IPS-18a (cell line): ENCODE measurements around the gene PLXNA4.

Experiments
- H3K27ac ChIP-seq: one replicate; pipeline ENCODE4 v1.5.1; 2013; ENCODE audit warnings: low read length
- H3K27me3 ChIP-seq: one replicate; pipeline ENCODE4 v1.6.1; 2013; ENCODE audit warnings: mild to moderate bottlenecking, low read length; ENCODE audit not compliant: control insufficient read depth, insufficient read depth
- H3K36me3 ChIP-seq: one replicate; pipeline ENCODE4 v1.6.1; 2013; ENCODE audit warnings: low read depth, low read length; ENCODE audit not compliant: control insufficient read depth
- H3K4me1 ChIP-seq: one replicate; pipeline ENCODE4 v1.6.1; 2013; ENCODE audit warnings: low read depth, low read length; ENCODE audit not compliant: control insufficient read depth
- H3K4me3 ChIP-seq: one replicate; pipeline ENCODE4 v1.5.1; 2013; ENCODE audit warnings: low read length
- H3K9ac ChIP-seq: one replicate; pipeline ENCODE4 v1.6.1; 2013; ENCODE audit warnings: mild to moderate bottlenecking, low read length, moderate library complexity
- H3K9me3 ChIP-seq: one replicate; pipeline ENCODE4 v1.6.1; 2013; ENCODE audit warnings: low read depth, low read length; ENCODE audit not compliant: control insufficient read depth

PLXNA4 gene

DNA sequence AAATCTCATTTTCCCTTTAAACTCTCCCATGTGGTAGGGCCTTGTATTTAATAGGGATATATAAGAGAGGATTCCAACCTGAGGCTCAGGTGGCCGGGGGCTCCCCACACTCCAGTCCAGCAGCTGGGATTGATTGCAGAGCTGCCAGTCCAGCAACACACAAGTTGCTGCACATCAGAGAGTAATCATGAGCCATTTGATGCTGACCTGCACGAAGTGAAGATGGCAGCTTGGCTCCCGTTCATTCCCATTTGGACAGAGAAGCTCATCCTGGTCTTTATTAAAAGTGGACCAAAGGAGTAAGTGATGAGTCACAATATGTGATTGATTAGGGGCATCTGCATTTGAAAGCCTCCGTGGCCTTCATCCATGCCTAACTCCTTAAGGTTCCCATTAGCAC, 202.4 kb downstream of the PLXNA4 start:
- Histone ChIP-seq H3K36me3 (no peaks in the 10 kb centered on the region), H3K27me3 (no peaks in the 10 kb centered on the region), H3K9ac (no peak overlapping the region), H3K9me3 (no peaks in the 10 kb centered on the region), H3K27ac (no peak overlapping the region), H3K4me1 (no peaks in the 10 kb centered on the region), H3K4me3 (no peak overlapping the region)

DNA sequence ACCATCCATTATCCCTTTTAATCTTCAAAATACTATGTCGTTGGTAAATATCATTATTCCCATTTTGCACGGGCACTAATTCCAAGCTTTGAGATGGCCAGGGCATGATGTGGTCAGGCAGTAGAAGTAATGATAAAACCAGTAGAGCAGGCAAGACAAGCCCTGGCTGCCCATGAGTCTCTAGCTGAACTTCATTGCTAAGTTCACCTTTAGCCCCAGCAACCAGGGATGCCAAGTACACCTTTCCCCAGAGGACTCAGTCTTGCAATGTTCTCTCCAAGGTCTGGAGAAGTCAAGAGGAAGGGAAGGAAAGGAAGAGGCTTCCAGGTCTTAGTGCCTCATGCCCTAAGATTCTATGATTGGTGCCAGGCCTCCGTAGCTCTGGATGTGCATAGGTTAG, 203.2 kb downstream of the PLXNA4 start:
- Histone ChIP-seq H3K9ac (no peak overlapping the region), H3K4me1 (no peaks in the 10 kb centered on the region), H3K9me3 (no peaks in the 10 kb centered on the region), H3K36me3 (no peaks in the 10 kb centered on the region), H3K27me3 (no peaks in the 10 kb centered on the region), H3K27ac (no peak overlapping the region), H3K4me3 (no peak overlapping the region)

DNA sequence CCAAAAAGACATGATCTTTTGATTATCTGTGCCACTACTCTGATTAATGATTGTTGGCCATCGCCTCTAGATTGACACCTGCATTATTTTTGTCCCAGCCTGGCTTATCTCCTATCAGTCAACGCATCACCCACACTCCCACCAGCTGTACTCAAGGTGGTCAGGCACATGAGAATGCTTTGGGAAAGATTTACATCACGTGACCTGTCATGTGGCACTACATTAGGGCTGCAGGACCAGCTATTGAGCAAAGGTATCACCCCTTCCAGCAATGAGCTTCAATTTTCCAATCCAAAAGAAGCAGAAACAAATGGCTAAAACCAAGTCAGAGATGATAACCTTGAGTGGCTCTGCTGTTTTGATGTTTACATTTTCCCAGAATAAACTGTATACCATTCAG, 204.3 kb downstream of the PLXNA4 start:
- no peaks in the 10 kb centered on the region for H3K27me3 ChIP-seq
- no peaks in the 10 kb centered on the region for H3K9me3 ChIP-seq
- no peak overlapping the region for H3K4me3 ChIP-seq
- no peaks in the 10 kb centered on the region for H3K36me3 ChIP-seq
- H3K27ac ChIP-seq = no peak overlapping the region
- H3K9ac ChIP-seq = no peak overlapping the region
- H3K4me1 ChIP-seq = no peaks in the 10 kb centered on the region

DNA sequence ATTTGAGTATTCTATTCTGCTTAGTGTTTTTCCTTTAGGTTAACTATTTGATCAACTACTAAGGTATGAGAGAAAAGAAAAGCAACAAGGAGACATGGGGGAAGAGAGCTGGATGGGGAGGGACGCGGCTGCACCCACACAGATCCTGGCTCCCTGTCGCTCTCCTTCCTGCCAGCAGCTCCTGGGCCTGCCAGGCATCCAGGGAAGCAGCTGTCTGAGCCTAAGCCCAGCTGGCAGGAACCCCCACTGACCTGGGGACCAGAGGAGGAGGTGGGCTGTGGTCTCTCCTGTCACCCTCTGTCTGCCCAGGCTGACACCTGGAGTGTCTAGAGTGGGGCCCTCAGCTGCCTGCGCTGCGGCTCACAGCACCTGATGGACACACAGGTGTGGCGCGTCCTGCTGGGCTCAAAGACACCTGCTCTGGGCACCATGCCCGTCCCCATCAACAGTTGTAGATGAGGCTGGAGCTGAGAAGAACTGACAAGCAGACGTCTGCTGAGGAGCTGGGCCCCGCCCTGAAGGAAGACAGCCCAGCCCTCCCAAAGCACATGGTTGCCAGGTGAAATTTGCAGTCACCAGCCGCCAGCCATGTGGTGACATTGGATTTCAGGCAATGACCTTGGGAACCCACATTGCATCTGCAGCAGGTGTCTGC, 207.9 kb downstream of the PLXNA4 start:
- H3K36me3 ChIP-seq = no peaks in the 10 kb centered on the region
- no peak overlapping the region for H3K27ac ChIP-seq
- no peaks in the 10 kb centered on the region for H3K27me3 ChIP-seq
- no peak overlapping the region for H3K9ac ChIP-seq
- H3K4me1 ChIP-seq = no peaks in the 10 kb centered on the region
- no peaks in the 10 kb centered on the region for H3K9me3 ChIP-seq
- H3K4me3 ChIP-seq = no peak overlapping the region

DNA sequence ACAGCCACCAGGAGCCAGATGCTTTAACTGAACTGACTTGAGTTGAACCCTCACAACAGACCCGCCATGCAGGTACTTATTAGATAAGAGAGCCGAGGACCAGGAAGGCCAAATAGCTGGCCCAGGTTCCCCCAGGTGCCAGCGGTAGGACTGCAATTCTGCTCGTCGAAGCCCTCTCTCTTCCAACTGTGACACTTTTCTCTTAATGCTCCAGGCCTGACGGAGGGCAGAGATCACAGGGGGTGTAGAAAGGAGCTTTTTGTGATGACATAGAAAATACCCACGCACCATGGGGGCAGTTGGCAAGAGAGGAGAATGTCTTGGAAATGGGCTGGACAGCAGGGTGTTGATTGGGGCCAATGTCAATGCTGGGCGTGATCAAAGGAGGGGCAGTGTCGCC, 208.5 kb downstream of the PLXNA4 start:
- H3K9ac ChIP-seq = no peak overlapping the region
- H3K4me1 ChIP-seq = no peaks in the 10 kb centered on the region
- no peak overlapping the region for H3K27ac ChIP-seq
- H3K36me3 ChIP-seq = no peaks in the 10 kb centered on the region
- no peaks in the 10 kb centered on the region for H3K27me3 ChIP-seq
- H3K9me3 ChIP-seq = no peaks in the 10 kb centered on the region
- no peak overlapping the region for H3K4me3 ChIP-seq

DNA sequence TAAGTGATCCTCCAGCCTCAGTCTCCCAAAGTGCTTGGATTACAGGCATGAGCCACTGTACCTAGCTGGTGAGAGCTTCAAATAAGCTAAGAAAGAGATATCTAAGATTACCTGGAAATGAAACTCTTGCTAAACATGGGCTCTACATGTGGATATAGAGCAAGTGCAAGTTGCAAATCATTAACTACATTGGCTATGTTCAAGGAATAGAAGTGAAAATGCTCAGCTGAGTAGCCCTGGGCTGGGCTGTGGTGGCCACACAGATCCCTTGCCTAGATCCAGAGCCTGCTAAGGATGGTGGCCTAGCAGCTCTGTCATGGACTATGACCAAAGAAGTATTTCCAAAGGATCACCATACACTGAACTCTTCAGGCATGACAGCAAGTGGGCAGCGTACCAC, 209.3 kb downstream of the PLXNA4 start:
- no peaks in the 10 kb centered on the region for H3K36me3 ChIP-seq

DNA sequence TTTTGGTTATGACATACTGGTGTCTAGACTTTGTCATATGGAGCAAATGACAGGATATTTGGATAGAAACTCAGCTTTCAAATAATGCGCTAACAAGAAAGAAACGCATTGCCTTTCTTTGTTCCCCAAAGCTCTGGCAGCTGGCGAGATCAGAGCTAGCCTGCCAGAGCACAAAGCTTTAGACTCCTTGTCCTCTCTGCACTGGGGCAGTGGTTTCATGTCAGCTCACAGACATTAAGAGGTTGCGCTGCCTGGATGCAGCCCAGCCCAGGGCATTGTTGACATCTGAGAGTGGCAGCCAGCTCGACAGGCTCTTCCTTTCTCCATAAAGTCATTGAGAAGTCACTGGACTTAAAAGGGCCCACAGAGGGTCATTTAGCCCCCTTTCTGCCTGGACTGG, 212.0 kb downstream of the PLXNA4 start:
- Histone ChIP-seq H3K4me3 (no peak overlapping the region), H3K4me1 (no peaks in the 10 kb centered on the region), H3K27ac (no peak overlapping the region), H3K9me3 (no peaks in the 10 kb centered on the region), H3K9ac (no peak overlapping the region), H3K36me3 (no peaks in the 10 kb centered on the region), H3K27me3 (no peaks in the 10 kb centered on the region)

More for the DNA sequence above, 209.3 kb downstream of the PLXNA4 start:
- Histone ChIP-seq H3K9ac (no peak overlapping the region), H3K27me3 (no peaks in the 10 kb centered on the region), H3K27ac (no peak overlapping the region), H3K4me1 (no peaks in the 10 kb centered on the region), H3K4me3 (no peak overlapping the region), H3K9me3 (no peaks in the 10 kb centered on the region)

DNA sequence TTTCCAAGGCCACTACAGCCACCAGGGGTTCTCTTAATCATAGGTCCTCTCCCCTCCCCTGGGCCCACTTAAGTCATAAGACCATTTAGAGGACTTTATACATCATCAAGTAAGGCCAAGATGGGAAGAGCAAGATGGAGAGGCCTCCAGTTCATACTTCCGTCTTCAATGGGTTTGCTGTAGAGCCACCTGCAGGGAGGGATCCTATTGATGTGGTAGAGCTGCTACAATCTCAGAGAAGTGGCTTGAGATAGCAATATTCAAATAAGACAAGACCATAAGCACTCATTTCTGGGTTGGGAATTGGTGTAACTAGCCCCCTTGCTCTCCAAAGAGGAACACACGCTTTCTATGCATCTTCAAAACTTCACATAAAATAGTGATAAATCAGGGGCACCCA, 214.2 kb downstream of the PLXNA4 start:
- no peak overlapping the region for H3K9ac ChIP-seq
- no peaks in the 10 kb centered on the region for H3K36me3 ChIP-seq
- no peak overlapping the region for H3K27ac ChIP-seq
- no peaks in the 10 kb centered on the region for H3K4me1 ChIP-seq
- no peaks in the 10 kb centered on the region for H3K9me3 ChIP-seq
- no peak overlapping the region for H3K4me3 ChIP-seq
- H3K27me3 ChIP-seq = no peaks in the 10 kb centered on the region

DNA sequence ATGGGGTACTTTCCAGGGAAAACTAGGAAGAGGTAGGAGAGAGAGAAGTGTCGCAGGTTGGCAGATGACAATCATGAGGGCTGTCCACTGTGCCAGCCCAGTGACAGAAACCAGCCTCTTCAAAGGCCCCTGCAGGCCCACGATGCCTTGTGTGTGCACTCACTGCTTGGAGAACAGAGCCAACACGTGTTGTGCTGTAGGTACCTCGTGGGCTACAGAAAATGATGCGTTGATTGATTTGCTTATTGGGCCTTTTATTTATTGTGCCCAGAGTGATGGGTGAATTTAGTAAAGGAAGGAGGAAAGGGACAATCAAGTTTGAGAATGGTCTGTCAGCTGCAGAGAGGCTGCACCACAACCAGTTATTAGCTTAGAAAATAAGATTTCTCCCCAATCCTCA, 215.1 kb downstream of the PLXNA4 start:
- Histone ChIP-seq H3K9ac (no peak overlapping the region), H3K36me3 (no peaks in the 10 kb centered on the region), H3K27ac (no peak overlapping the region), H3K9me3 (no peaks in the 10 kb centered on the region), H3K27me3 (no peaks in the 10 kb centered on the region), H3K4me1 (no peaks in the 10 kb centered on the region), H3K4me3 (no peak overlapping the region)

DNA sequence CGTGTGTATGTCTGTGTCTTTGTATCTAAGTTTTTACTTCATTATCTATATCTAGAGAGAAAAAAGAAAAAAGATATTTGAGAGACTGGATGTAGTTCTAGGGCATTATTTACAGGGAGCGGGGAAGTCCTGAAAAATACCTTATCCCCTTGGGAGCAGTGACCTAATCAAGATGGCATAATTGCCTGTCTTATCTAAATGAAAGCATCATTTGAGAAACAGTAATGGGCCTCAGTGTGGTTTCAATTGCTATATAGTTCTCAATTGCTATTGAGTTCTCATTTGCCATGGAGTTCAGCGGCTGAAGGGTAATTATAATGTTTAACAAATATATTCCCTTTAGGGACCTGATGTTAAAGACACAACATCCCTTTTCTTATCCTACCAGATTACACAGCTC, 216.5 kb downstream of the PLXNA4 start:
- Histone ChIP-seq H3K4me3 (no peak overlapping the region), H3K9ac (no peak overlapping the region), H3K9me3 (no peaks in the 10 kb centered on the region), H3K27me3 (no peaks in the 10 kb centered on the region), H3K36me3 (no peaks in the 10 kb centered on the region), H3K4me1 (no peaks in the 10 kb centered on the region), H3K27ac (no peak overlapping the region)

DNA sequence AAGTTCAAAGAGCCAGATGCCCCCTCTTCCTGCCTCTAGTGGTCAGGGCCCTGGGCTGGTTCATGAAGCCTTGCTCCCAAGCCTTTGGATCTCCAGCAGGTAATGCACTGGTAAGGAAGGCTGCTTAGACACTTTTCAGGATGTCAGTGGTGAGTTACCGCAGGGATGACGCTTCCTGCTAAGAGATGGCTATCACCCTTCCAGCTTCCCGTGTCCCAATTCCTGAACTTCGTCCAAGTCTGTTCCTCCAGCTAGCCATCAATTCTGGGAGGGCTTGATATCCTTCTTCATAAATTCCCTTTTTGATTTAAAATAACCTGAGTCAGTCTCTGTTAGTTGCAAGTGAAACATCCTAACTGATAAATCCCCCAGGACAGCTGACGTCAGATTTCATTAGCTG, 221.2 kb downstream of the PLXNA4 start:
- no peak overlapping the region for H3K9ac ChIP-seq
- no peaks in the 10 kb centered on the region for H3K27me3 ChIP-seq
- no peaks in the 10 kb centered on the region for H3K9me3 ChIP-seq
- no peak overlapping the region for H3K4me3 ChIP-seq
- H3K27ac ChIP-seq = no peak overlapping the region
- no peaks in the 10 kb centered on the region for H3K36me3 ChIP-seq
- H3K4me1 ChIP-seq = no peaks in the 10 kb centered on the region

DNA sequence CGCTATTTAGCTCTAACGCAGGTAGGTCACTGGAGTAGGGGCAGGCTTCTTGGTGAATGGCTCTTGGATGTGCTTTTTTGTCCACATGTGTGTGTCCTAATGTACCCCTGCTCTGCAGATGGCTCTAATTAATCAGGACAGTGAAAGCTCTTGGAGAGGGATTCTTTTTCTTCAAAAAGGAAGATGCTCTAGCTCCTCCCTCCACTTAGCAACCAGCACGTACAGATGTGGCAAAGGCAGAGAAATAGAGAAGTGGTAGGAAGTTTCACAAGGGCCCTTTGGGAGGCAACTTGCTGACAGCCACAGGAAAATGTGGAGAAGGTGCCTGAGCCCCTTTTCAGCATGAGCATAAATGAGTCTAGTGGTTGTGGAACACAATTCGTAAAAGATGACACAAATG, 221.7 kb downstream of the PLXNA4 start:
- H3K4me1 ChIP-seq = no peaks in the 10 kb centered on the region
- no peaks in the 10 kb centered on the region for H3K27me3 ChIP-seq
- no peaks in the 10 kb centered on the region for H3K36me3 ChIP-seq
- H3K27ac ChIP-seq = no peak overlapping the region
- H3K4me3 ChIP-seq = no peak overlapping the region
- no peak overlapping the region for H3K9ac ChIP-seq
- H3K9me3 ChIP-seq = no peaks in the 10 kb centered on the region
